B cell (primary cell): ENCODE data around the gene CHCHD5. TPM values are rescaled to one million over a fixed set of nuclear protein-coding genes. Genes with fewer than 3 reads are reported as not detected.

Experiments
- ATAC-seq: fragments of 200-7000 bp; cut with Tn5 transposase; one replicate; pipeline ENCODE4 v1.10.0; 2021; ENCODE audit warnings: low read depth, mild to moderate bottlenecking, moderate number of reproducible peaks, moderate library complexity
- CTCF ChIA-PET: fragments of 350-600 bp; sonication (Branson Sonifier 250); formaldehyde crosslinking; loops from one replicate; lab custom pipeline; 2021; ENCODE audit warnings: antibody characterized with exemption, inconsistent platforms; lab: Charles Lee
- POLR2A ChIA-PET: fragments of 350-600 bp; sonication (Branson Sonifier 250); formaldehyde crosslinking; loops from one replicate; lab custom pipeline; 2021; ENCODE audit warnings: antibody characterized with exemption; lab: Charles Lee
- DNase-seq: peaks from one replicate; pipeline ENCODE4 v3.0.0; 2013
- H2AFZ ChIP-seq: 2 replicates; pipeline ENCODE4 v1.6.1; 2012; ENCODE audit warnings: mild to moderate bottlenecking, low read depth, low read length; ENCODE audit not compliant: insufficient read depth, poor library complexity, severe bottlenecking
- H3K27ac ChIP-seq, 2 donors: 1 replicate in 1 of 2; 2 replicates in 1 of 2; pipeline ENCODE4 v1.5.1; 2012 to 2013; ENCODE audit warnings: low read length in 2 of 2, mild to moderate bottlenecking in 2 of 2, moderate library complexity in 1 of 2
- H3K27me3 ChIP-seq, 4 experiments: fragments of 200-600 bp in 1 of 4; sonication (generic) in 1 of 4; replicated peaks in 1 of 4; 1 replicate in 2 of 4; 2 replicates in 2 of 4; pipeline versions ENCODE4 v1.6.1 to v1.7.0; 2013 to 2016; ENCODE audit warnings: low read length in 3 of 4, mild to moderate bottlenecking in 2 of 4, mixed read lengths in 1 of 4, moderate library complexity in 1 of 4; ENCODE audit not compliant: insufficient read depth in 4 of 4, control insufficient read depth in 3 of 4; ENCODE audit errors: control extremely low read depth in 1 of 4
- H3K36me3 ChIP-seq, 2 experiments: replicated peaks in 1 of 2; 1 replicate in 1 of 2; 2 replicates in 1 of 2; pipeline versions ENCODE4 v1.6.1 to v1.7.1; 2013; ENCODE audit warnings: low read length in 1 of 2; ENCODE audit not compliant: insufficient read depth in 2 of 2, control insufficient read depth in 1 of 2; ENCODE audit errors: control extremely low read depth in 1 of 2, extremely low read depth in 1 of 2
- H3K4me1 ChIP-seq, 2 donors: fragments of 200-600 bp in 1 of 2; sonication (generic) in 1 of 2; 1 replicate in 1 of 2; 2 replicates in 1 of 2; pipeline versions ENCODE4 v1.5.1 to v1.6.1; 2013 to 2017; ENCODE audit warnings: low read length in 2 of 2; ENCODE audit not compliant: control insufficient read depth in 2 of 2, insufficient read depth in 2 of 2
- H3K4me2 ChIP-seq: replicated peaks from 2 replicates; pipeline ENCODE3; 2012; ENCODE audit warnings: mild to moderate bottlenecking, low read depth, low read length; ENCODE audit not compliant: poor library complexity, severe bottlenecking
- H3K4me3 ChIP-seq, 5 experiments: fragments of 200-600 bp in 1 of 5; sonication (generic) in 1 of 5; 1 replicate in 3 of 5; 2 replicates in 2 of 5; pipeline versions ENCODE4 v1.5.1 to v1.7.0; 2011 to 2016; ENCODE audit warnings: low read length in 4 of 5, mild to moderate bottlenecking in 4 of 5, low read depth in 2 of 5, control low read depth in 1 of 5, moderate library complexity in 1 of 5; ENCODE audit not compliant: insufficient read depth in 1 of 5; ENCODE audit errors: control extremely low read depth in 1 of 5, extremely low read depth in 1 of 5
- H3K79me2 ChIP-seq: fragments of 200-600 bp; sonication (generic); one replicate; pipeline ENCODE4 v1.6.0; 2016; ENCODE audit warnings: low read length; ENCODE audit not compliant: control insufficient read depth, insufficient read depth
- H3K9ac ChIP-seq: fragments of 200-600 bp; sonication (generic); 2 replicates; pipeline ENCODE4 v1.6.1; 2017; ENCODE audit warnings: mild to moderate bottlenecking, low read length, moderate library complexity
- H3K9me3 ChIP-seq, 3 donors: one replicate each; pipeline versions ENCODE4 v1.6.1 to v1.7.1; 2013; ENCODE audit warnings: low read length in 2 of 3; ENCODE audit not compliant: control insufficient read depth in 2 of 3, insufficient read depth in 1 of 3; ENCODE audit errors: control extremely low read depth in 1 of 3
- H4K20me1 ChIP-seq: 2 replicates; pipeline ENCODE4 v1.6.0; 2012; ENCODE audit warnings: mild to moderate bottlenecking, low read length; ENCODE audit not compliant: insufficient read depth, control insufficient read depth, poor library complexity, severe bottlenecking
- H3K27ac Mint-ChIP-seq: one replicate; pipeline ENCODE4 v1.8.0; 2021; ENCODE audit warnings: mixed read lengths
- H3K27me3 Mint-ChIP-seq: one replicate; pipeline ENCODE4 v1.8.0; 2021; ENCODE audit warnings: mixed read lengths
- H3K4me1 Mint-ChIP-seq: one replicate; pipeline ENCODE4 v1.8.0; 2021; ENCODE audit warnings: mixed read lengths
- H3K4me3 Mint-ChIP-seq: one replicate; pipeline ENCODE4 v1.8.0; 2021; ENCODE audit warnings: mixed read lengths
- H3K9me3 Mint-ChIP-seq: one replicate; pipeline ENCODE4 v1.8.0; 2022; ENCODE audit warnings: mixed read lengths; ENCODE audit not compliant: insufficient read depth
- EZH2 ChIP-seq: IDR thresholded peaks from 2 replicates; pipeline ENCODE4 v1.6.1; 2012; ENCODE audit warnings: borderline replicate concordance, low read depth, mild to moderate bottlenecking, moderate library complexity, low read length; ENCODE audit not compliant: insufficient read depth, poor library complexity, severe bottlenecking
- WGBS: methylation state at CpG from one replicate; pipeline ENCODE4 v1.1.5; 2013; ENCODE audit warnings: missing lambda C conversion rate; ENCODE audit not compliant: insufficient coverage; 5-methylcytosine and 5-hydroxymethylcytosine counted together
- intact Hi-C: fragments of 100-400 bp; cut with micrococcal nuclease; formaldehyde crosslinking; loops from one replicate; pipeline ENCODE4 v1.10.0; 2022
- polyA plus RNA-seq: library from polyadenylated mRNA; depleted of rRNA; stranded (reverse); fragments of >200 nt; gene quantifications from 2 replicates; pipeline ENCODE4 v1.2.3, GENCODE V29; 2012
- total RNA-seq, 2 donors: library from RNA; stranded (reverse); fragments of 120-200 nt in 1 of 2; gene quantifications; 1 replicate in 1 of 2; 2 replicates in 1 of 2; pipeline versions ENCODE4 v1.2.3 to v1.2.4, GENCODE V29; 2013 to 2022
- TF ChIP-seq, protein P1 (sequence below): fragments of 200-600 bp; IDR thresholded peaks from one replicate; pipeline ENCODE4 v1.8.0; 2022; ENCODE audit warnings: antibody characterized with exemption, mild to moderate bottlenecking

The CHCHD5 gene
- total and polyA plus RNA-seq, 2 donors (not counting 1 experiment from before 2014, with no cell fraction given), result 19.9 to 34.5 TPM

DNA sequence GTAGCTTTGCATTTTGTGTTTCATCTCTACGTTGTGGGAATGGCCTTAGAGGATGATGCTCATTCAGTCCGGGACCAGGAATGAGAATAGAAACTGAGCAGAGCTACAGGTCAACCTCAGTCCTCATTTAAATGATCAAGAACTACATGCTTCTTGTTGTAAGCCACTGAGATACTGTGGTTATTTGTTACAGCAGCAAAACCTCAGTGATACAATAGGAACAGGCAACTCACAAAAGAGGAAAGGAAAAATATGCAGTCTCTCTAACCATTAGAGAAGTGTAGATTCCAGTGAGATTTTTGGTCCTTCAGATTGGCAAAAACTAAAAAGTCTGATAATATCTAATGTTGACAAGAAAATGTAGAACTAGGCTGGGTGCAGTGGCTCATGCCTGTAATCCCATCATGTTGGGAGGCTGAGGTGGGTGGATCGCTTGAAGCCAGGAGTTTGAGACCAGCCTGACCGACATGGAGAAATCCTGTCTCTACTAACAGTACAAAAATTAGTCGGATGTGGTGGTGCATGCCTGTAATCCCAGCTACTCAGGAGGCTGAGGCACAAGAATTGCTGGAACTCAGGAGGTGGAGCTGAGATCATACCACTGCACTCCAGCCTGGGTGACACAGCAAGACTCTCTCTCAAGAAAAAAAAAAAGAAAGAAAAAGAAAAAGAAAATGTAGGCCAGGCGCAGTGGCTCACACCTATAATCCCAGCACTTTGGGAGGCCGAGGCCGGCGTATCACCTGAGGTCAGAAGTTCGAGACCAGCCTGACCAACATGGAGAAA, 13.3 kb downstream of the CHCHD5 start:
- Mint-ChIP-seq H3K9me3 (no peaks in the 10 kb centered on the region), H3K27ac (no peak overlapping the region), H3K4me3 (no peak overlapping the region), H3K4me1 (peaks cover 5% of the 10 kb centered on the region), H3K27me3 (no peaks in the 10 kb centered on the region)
- DNase-seq (no peak), ATAC-seq (no peak)
- Histone ChIP-seq H3K9me3 (no peaks in the 10 kb centered on the region), H3K4me1 (peaks cover 0 to 5% of the 10 kb centered on the region in 2 donors), H3K4me3 (no peak overlapping the region), H3K36me3 (peaks cover 0 to 5% of the 10 kb centered on the region in 2 experiments), H3K4me2 (no peak overlapping the region), H3K79me2 (no peaks in the 10 kb centered on the region), H4K20me1 (no peaks in the 10 kb centered on the region), H3K27ac (no peak overlapping the region), H3K9ac (no peak overlapping the region), H3K27me3 (no peaks in the 10 kb centered on the region), H2AFZ (no peak overlapping the region)
- ChIA-PET POLR2A (interaction anchor here (0.6 kb wide), 1 partner anchor 25 kb away, joined by 10 read pairs; no protein-coding TSS in a partner anchor), CTCF (interaction anchor here (1.0 to 8.7 kb wide), 3 partner anchors 9 to 128 kb away, joined by 3 to 101 read pairs (median 8); partner anchors contain the start of gene CHCHD5)
- intact Hi-C loops, result no loop called here
- TF ChIP-seq EZH2, result no peak
- WGBS, result 93% methylated on average over 7 of the region's 10 CpGs

DNA sequence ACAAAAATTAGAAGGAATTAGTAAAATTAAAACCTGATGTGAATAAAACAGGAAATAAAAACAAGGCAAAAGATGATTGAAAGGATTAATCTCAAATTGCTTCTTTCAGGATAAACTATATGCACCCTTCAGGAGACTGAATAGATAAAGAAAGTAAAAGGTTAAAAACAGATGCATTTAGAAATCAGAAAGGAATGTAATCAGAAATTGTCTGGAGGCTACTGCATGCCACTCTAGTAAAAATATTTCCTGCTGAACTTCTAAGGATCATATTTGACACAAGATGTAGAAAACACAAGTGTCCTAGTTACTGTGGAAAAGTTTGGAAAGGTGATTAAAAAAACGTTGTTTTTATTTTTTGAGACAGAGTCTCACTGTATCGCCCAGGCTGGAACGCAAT, 16.2 kb downstream of the CHCHD5 start:
- Histone ChIP-seq H3K27ac (no peak overlapping the region), H2AFZ (no peak overlapping the region), H3K36me3 (no peaks in the 10 kb centered on the region), H3K9me3 (no peaks in the 10 kb centered on the region), H3K9ac (no peak overlapping the region), H3K4me1 (peaks cover 0 to 5% of the 10 kb centered on the region in 2 donors), H3K4me2 (no peak overlapping the region), H3K79me2 (no peaks in the 10 kb centered on the region), H3K27me3 (no peaks in the 10 kb centered on the region), H3K4me3 (no peak overlapping the region), H4K20me1 (no peaks in the 10 kb centered on the region)
- ATAC-seq (no peak), DNase-seq (no peak)
- Mint-ChIP-seq H3K4me1 (peaks cover 5% of the 10 kb centered on the region), H3K4me3 (no peak overlapping the region), H3K27me3 (no peaks in the 10 kb centered on the region), H3K27ac (no peak overlapping the region), H3K9me3 (no peaks in the 10 kb centered on the region)
- no peak for TF ChIP-seq EZH2
- TF ChIP-seq, protein P1, sequence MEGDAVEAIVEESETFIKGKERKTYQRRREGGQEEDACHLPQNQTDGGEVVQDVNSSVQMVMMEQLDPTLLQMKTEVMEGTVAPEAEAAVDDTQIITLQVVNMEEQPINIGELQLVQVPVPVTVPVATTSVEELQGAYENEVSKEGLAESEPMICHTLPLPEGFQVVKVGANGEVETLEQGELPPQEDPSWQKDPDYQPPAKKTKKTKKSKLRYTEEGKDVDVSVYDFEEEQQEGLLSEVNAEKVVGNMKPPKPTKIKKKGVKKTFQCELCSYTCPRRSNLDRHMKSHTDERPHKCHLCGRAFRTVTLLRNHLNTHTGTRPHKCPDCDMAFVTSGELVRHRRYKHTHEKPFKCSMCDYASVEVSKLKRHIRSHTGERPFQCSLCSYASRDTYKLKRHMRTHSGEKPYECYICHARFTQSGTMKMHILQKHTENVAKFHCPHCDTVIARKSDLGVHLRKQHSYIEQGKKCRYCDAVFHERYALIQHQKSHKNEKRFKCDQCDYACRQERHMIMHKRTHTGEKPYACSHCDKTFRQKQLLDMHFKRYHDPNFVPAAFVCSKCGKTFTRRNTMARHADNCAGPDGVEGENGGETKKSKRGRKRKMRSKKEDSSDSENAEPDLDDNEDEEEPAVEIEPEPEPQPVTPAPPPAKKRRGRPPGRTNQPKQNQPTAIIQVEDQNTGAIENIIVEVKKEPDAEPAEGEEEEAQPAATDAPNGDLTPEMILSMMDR, result no peak
- CTCF ChIA-PET, result interaction anchor here (0.8 to 8.7 kb wide), 16 partner anchors 13 to 285 kb away, joined by 3 to 101 read pairs (median 4); partner anchors contain the start of genes CHCHD5 and SLC20A1
- 100% methylated on average over 2 of the region's 3 CpGs for WGBS
- intact Hi-C loops, result loop anchor here (1.0 kb wide), 3 partner anchors 26 to 285 kb away; no protein-coding TSS in a partner anchor
- POLR2A ChIA-PET, result no interaction called here
